Hepatocyte (in vitro differentiated cells): ENCODE measurements around the gene LAMA3.

ENCODE experiments used
- EZH2 ChIP-seq: fragments of 200-600 bp; sonication (generic); IDR thresholded peaks from 2 replicates; pipeline ENCODE4 v1.6.1; 2016; ENCODE audit warnings: antibody characterized with exemption, mild to moderate bottlenecking, borderline replicate concordance
- TF ChIP-seq, protein P1 (sequence below): fragments of 200-600 bp; sonication (generic); IDR thresholded peaks from 2 replicates; pipeline ENCODE4 v1.5.1; 2016; ENCODE audit warnings: antibody characterized with exemption, mild to moderate bottlenecking; ENCODE audit not compliant: poor library complexity

DNA sequence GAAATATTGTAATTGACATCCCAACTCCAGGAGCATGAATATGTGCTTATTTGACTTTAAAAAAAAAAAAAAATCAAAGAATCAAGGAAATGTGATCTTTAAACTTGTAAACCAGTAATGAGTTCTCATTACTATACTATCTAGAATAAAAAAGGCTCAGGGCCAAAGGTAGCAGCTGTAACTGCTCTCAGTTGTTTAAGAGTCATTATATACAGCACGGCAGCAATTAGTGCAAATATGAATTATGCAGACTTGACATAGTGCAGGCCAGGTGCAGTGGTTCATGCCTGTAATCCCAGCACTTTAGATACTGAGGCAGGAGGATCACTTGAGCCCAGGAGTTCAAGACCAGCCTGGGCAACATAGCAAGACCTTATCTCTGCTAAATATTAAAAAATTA lies 199.6 kb downstream of the LAMA3 start:
- TF ChIP-seq, protein P1, sequence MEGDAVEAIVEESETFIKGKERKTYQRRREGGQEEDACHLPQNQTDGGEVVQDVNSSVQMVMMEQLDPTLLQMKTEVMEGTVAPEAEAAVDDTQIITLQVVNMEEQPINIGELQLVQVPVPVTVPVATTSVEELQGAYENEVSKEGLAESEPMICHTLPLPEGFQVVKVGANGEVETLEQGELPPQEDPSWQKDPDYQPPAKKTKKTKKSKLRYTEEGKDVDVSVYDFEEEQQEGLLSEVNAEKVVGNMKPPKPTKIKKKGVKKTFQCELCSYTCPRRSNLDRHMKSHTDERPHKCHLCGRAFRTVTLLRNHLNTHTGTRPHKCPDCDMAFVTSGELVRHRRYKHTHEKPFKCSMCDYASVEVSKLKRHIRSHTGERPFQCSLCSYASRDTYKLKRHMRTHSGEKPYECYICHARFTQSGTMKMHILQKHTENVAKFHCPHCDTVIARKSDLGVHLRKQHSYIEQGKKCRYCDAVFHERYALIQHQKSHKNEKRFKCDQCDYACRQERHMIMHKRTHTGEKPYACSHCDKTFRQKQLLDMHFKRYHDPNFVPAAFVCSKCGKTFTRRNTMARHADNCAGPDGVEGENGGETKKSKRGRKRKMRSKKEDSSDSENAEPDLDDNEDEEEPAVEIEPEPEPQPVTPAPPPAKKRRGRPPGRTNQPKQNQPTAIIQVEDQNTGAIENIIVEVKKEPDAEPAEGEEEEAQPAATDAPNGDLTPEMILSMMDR, result no peak
- no peak for TF ChIP-seq EZH2
